ENCODE measurements around the gene ZNHIT6. TPM values are rescaled to one million over a fixed set of nuclear protein-coding genes. Genes with fewer than 3 reads are reported as not detected.

ZNHIT6 gene
- total RNA-seq, 1 experiment from 2014 or later = 31.3 TPM

DNA sequence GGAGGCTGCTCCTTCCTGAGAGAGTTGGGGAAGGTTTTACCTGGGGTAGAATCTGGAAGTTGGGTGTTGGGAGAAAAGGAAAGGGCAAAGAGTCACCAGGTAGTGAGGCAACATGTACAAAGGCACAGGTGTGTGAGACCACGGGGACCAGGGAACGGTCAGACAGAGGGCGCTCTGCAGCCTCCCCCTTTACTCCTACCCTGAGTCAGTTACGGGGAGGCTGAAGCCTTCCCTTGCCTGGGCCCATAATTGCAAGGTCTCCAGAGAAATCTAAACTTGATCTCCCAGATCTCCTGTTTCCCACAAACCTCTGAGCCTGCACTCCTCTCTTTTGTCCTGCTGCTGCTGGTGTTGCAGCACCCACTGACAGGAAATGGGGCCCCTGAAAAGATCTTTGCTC is 105.7 kb downstream of the ZNHIT6 start:
- DNase-seq (ENCODE audit: unreplicated experiment) = no peak
- H3K4me1 Mint-ChIP-seq (ENCODE audit: insufficient read depth, unreplicated experiment) = peaks cover 16% of the 10 kb centered on the region
- no peak overlapping the region for H3K27ac Mint-ChIP-seq (ENCODE audit: low read depth, unreplicated experiment)
- no peaks in the 10 kb centered on the region for H3K9me3 Mint-ChIP-seq (ENCODE audit: unreplicated experiment)
- H3K4me3 Mint-ChIP-seq (ENCODE audit: unreplicated experiment) = no peak overlapping the region
- no peaks in the 10 kb centered on the region for H3K27me3 Mint-ChIP-seq (ENCODE audit: insufficient read depth, unreplicated experiment)
- no peak for TF ChIP-seq CTCF (IDR thresholded peaks at IDR 0.05; ENCODE audit: unreplicated experiment)
- no TSS peak for BruUV-seq (replicated peaks)
- ChIA-PET POLR2A (no interaction called here), CTCF (no interaction called here)
- intact Hi-C loops (cut with micrococcal nuclease) = no loop called here
- H3K36me3 Mint-ChIP-seq (ENCODE audit: insufficient read depth, unreplicated experiment) = no peaks in the 10 kb centered on the region

- TF ChIP-seq CTCF (IDR thresholded peaks at IDR 0.05; ENCODE audit: unreplicated experiment) = no peak
- Mint-ChIP-seq H3K27ac (ENCODE audit: low read depth, unreplicated experiment) (no peak overlapping the region), H3K27me3 (ENCODE audit: insufficient read depth, unreplicated experiment) (no peaks in the 10 kb centered on the region), H3K36me3 (ENCODE audit: insufficient read depth, unreplicated experiment) (no peaks in the 10 kb centered on the region), H3K9me3 (ENCODE audit: unreplicated experiment) (no peaks in the 10 kb centered on the region), H3K4me3 (ENCODE audit: unreplicated experiment) (no peak overlapping the region), H3K4me1 (ENCODE audit: insufficient read depth, unreplicated experiment) (peaks cover 9% of the 10 kb centered on the region)
- POLR2A ChIA-PET = interaction anchor here (0.7 kb wide), 1 partner anchor 474 kb away, joined by 3 read pairs; no protein-coding TSS in a partner anchor
- CTCF ChIA-PET = no interaction called here
- BruUV-seq (replicated peaks) = no TSS peak
- no peak for DNase-seq (ENCODE audit: unreplicated experiment)
- intact Hi-C loops (cut with micrococcal nuclease) = no loop called here
Measured at GRCh38 chr1:85601901-85602300, 106.3 kb downstream of the ZNHIT6 start.

DNA sequence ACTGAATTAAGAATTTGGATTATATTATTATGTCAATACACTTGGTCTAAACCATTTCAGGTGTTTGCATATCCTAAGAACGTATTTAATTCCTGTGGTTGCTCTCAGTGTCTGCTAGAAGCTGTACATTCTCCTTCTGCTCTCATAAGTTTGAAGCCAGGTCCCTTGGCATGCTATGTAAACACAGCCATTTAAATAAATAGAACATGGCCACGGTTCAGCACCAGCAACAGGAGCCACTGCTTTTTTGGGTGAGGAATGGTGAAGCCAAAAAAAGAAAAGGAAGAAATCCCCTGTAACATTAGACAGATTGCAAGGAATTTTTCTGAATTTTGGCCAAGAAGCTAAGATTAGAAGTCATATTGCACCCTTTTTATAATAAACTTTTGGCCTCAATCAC is 108.6 kb downstream of the ZNHIT6 start:
- Mint-ChIP-seq H3K4me1 (ENCODE audit: insufficient read depth, unreplicated experiment) (no peaks in the 10 kb centered on the region), H3K27ac (ENCODE audit: low read depth, unreplicated experiment) (no peak overlapping the region), H3K36me3 (ENCODE audit: insufficient read depth, unreplicated experiment) (no peaks in the 10 kb centered on the region), H3K9me3 (ENCODE audit: unreplicated experiment) (no peaks in the 10 kb centered on the region), H3K4me3 (ENCODE audit: unreplicated experiment) (no peak overlapping the region), H3K27me3 (ENCODE audit: insufficient read depth, unreplicated experiment) (no peaks in the 10 kb centered on the region)
- no TSS peak for BruUV-seq (replicated peaks)
- TF ChIP-seq CTCF (IDR thresholded peaks at IDR 0.05; ENCODE audit: unreplicated experiment) = no peak
- no peak for DNase-seq (ENCODE audit: unreplicated experiment)
- ChIA-PET CTCF (interaction anchor here (0.6 to 0.9 kb wide), 2 partner anchors 14 to 18 kb away, joined by 3 read pairs; no protein-coding TSS in a partner anchor), POLR2A (interaction anchor here (1.1 kb wide), 1 partner anchor 13 kb away, joined by 3 read pairs; no protein-coding TSS in a partner anchor)
- intact Hi-C loops (cut with micrococcal nuclease) = no loop called here

Other genes starting within 250 kb of the ZNHIT6 start
- gene DDAH1, start 243.3 kb downstream of the ZNHIT6 start, total RNA-seq (2022) = 4.3 and 7.9 TPM in 2 replicates
- gene CCN1, start 127.7 kb downstream of the ZNHIT6 start, total RNA-seq (2022) = 37.3 and 90.2 TPM in 2 replicates